ENCODE measurements around the gene ASCC1. TPM values are rescaled to one million over a fixed set of nuclear protein-coding genes. Genes with fewer than 3 reads are reported as not detected.
A peak's percentile ranks its signal among the peaks of the same experiment; 100 is the strongest.

Gene ASCC1
- total RNA-seq, 1 donor from 2014 or later, result 21.4 TPM

GRCh38 chr10:72087969-72088888 lies 127.8 kb downstream of the ASCC1 start, which contains the start of gene SPOCK2:
TSS of gene SPOCK2 (minus strand) at chr10:72088551. CDS start at chr10:72088328, 223 bp downstream.
- H3K4me1 ChIP-seq (ENCODE audit: control insufficient read depth in 3 of 3, insufficient read depth in 3 of 3, low read length in 3 of 3), result peaks cover 13 to 18% (median 13%) of the 10 kb centered on the region in 3 donors
- H3K36me3 ChIP-seq (ENCODE audit: control insufficient read depth in 3 of 3, insufficient read depth in 3 of 3, low read length in 3 of 3), result no peaks in the 10 kb centered on the region
- H3K9me3 ChIP-seq (ENCODE audit: control insufficient read depth in 3 of 3, low read length in 3 of 3), result no peaks in the 10 kb centered on the region
- H3K4me3 ChIP-seq (ENCODE audit: low read length in 3 of 3), result peak within 1 kb of the TSS; percentile 50 to 66 (median 60)
- H3K9ac ChIP-seq (ENCODE audit: low read depth in 1 of 3, low read length in 3 of 3), result peak within 1 kb of the TSS in 2 of 3 donors; percentile 33 to 54
- no peak within 1 kb of the TSS for H3K27ac ChIP-seq (ENCODE audit: low read depth, low read length)
- H3K27me3 ChIP-seq (ENCODE audit: control insufficient read depth in 3 of 3, insufficient read depth in 3 of 3, low read length in 3 of 3), result peaks cover 18 to 33% (median 19%) of the 10 kb centered on the region in 3 donors

DNA sequence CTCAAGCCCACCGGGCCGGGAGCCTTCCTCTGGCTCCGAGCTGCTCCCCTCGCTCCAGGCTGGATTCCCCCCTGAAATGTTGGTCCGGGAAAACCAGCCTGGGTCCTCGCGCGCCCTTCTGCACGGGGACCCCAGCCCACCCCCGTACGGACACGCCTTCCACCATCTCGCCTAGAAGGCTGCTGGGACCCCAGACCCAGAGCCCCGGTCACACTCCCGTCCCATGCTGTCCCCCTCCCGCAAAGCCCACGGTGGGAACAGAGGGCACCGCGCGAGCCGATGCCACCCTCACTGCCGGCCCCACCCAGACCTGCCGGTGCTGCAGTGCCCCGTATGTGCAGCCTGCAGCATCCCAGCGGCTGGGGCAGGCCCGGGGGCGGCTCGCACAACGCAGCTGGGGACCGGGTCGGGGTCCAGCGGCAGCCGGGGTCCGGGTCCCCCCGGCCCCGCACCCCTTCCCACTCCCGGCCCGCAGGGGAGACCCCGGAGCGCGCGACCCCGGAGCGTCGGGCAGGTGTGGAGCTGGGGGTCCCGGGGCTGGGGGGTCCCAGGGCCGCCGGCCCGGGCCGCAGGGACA lies 128.6 kb downstream of the ASCC1 start:
- Histone ChIP-seq H3K9me3 (ENCODE audit: control insufficient read depth in 3 of 3, low read length in 3 of 3) (no peaks in the 10 kb centered on the region), H3K27me3 (ENCODE audit: control insufficient read depth in 3 of 3, insufficient read depth in 3 of 3, low read length in 3 of 3) (peaks cover 18 to 33% (median 19%) of the 10 kb centered on the region in 3 donors)

GRCh38 chr10:72086466-72087391 lies 129.3 kb downstream of the ASCC1 start:
- peak overlapping the region in 1 of 3 donors; percentile 54 for H3K9ac ChIP-seq (ENCODE audit: low read depth in 1 of 3, low read length in 3 of 3)
- H3K27me3 ChIP-seq (ENCODE audit: control insufficient read depth in 3 of 3, insufficient read depth in 3 of 3, low read length in 3 of 3), result peaks cover 18 to 33% (median 19%) of the 10 kb centered on the region in 3 donors
- H3K4me1 ChIP-seq (ENCODE audit: control insufficient read depth in 3 of 3, insufficient read depth in 3 of 3, low read length in 3 of 3), result peaks cover 13 to 18% (median 18%) of the 10 kb centered on the region in 3 donors
- H3K27ac ChIP-seq (ENCODE audit: low read depth, low read length), result no peak overlapping the region
- H3K4me3 ChIP-seq (ENCODE audit: low read length in 3 of 3), result peak overlapping the region in 2 of 3 donors; percentile 29 to 36
- H3K9me3 ChIP-seq (ENCODE audit: control insufficient read depth in 3 of 3, low read length in 3 of 3), result no peaks in the 10 kb centered on the region
- H3K36me3 ChIP-seq (ENCODE audit: control insufficient read depth in 3 of 3, insufficient read depth in 3 of 3, low read length in 3 of 3), result no peaks in the 10 kb centered on the region

More for the DNA sequence above, 128.6 kb downstream of the ASCC1 start:
- no peaks in the 10 kb centered on the region for H3K36me3 ChIP-seq (ENCODE audit: control insufficient read depth in 3 of 3, insufficient read depth in 3 of 3, low read length in 3 of 3)
- H3K27ac ChIP-seq (ENCODE audit: low read depth, low read length), result no peak overlapping the region
- H3K4me1 ChIP-seq (ENCODE audit: control insufficient read depth in 3 of 3, insufficient read depth in 3 of 3, low read length in 3 of 3), result peaks cover 13 to 18% (median 14%) of the 10 kb centered on the region in 3 donors
- peak overlapping the region in 2 of 3 donors; percentile 33 to 54 for H3K9ac ChIP-seq (ENCODE audit: low read depth in 1 of 3, low read length in 3 of 3)
- H3K4me3 ChIP-seq (ENCODE audit: low read length in 3 of 3), result peak overlapping the region in 2 of 3 donors; percentile 13 to 50

DNA sequence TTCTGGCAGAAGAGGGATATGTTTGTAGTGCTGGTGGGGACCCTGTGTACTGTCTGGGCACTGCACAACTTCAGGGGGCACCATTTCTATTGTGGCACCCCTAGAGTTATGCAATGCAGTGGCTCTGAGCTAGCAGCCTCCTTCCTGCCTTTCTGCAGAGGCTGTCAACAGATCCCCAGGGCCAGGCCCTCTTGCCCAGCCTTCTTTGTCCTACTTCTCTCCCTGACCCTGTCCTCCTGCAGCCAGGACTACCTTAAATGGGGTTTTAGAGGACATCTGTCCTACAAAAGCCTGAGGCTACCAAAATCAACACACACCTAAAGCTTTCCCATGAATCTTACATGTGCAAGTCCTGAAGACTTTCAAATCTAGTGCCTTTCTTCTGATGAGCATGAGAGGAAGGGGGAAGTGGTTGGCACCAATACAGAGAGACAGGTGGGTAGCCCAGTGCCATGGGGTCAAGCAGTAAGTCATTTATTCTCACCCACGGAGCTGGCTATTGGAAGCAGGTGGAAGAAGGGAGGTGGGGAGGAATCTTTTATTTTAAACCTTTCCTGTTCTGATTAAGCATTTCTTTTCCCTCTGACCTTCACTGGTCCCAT lies 130.1 kb downstream of the ASCC1 start:
- Histone ChIP-seq H3K27ac (ENCODE audit: low read depth, low read length) (no peak overlapping the region), H3K36me3 (ENCODE audit: control insufficient read depth in 3 of 3, insufficient read depth in 3 of 3, low read length in 3 of 3) (no peaks in the 10 kb centered on the region), H3K9me3 (ENCODE audit: control insufficient read depth in 3 of 3, low read length in 3 of 3) (no peaks in the 10 kb centered on the region), H3K4me3 (ENCODE audit: low read length in 3 of 3) (no peak overlapping the region), H3K9ac (ENCODE audit: low read depth in 1 of 3, low read length in 3 of 3) (no peak overlapping the region), H3K4me1 (ENCODE audit: control insufficient read depth in 3 of 3, insufficient read depth in 3 of 3, low read length in 3 of 3) (peaks cover 13 to 18% (median 18%) of the 10 kb centered on the region in 3 donors), H3K27me3 (ENCODE audit: control insufficient read depth in 3 of 3, insufficient read depth in 3 of 3, low read length in 3 of 3) (peaks cover 18 to 33% (median 19%) of the 10 kb centered on the region in 3 donors)

- no peaks in the 10 kb centered on the region for H3K36me3 ChIP-seq (ENCODE audit: control insufficient read depth in 3 of 3, insufficient read depth in 3 of 3, low read length in 3 of 3)
- no peaks in the 10 kb centered on the region for H3K9me3 ChIP-seq (ENCODE audit: control insufficient read depth in 3 of 3, low read length in 3 of 3)
- peaks cover 13 to 18% (median 18%) of the 10 kb centered on the region in 3 donors for H3K4me1 ChIP-seq (ENCODE audit: control insufficient read depth in 3 of 3, insufficient read depth in 3 of 3, low read length in 3 of 3)
- H3K9ac ChIP-seq (ENCODE audit: low read depth in 1 of 3, low read length in 3 of 3), result no peak overlapping the region
- H3K4me3 ChIP-seq (ENCODE audit: low read length in 3 of 3), result no peak overlapping the region
- H3K27ac ChIP-seq (ENCODE audit: low read depth, low read length), result no peak overlapping the region
- H3K27me3 ChIP-seq (ENCODE audit: control insufficient read depth in 3 of 3, insufficient read depth in 3 of 3, low read length in 3 of 3), result peaks cover 18 to 29% (median 19%) of the 10 kb centered on the region in 3 donors
Observed at GRCh38 chr10:72085166-72085565, 130.9 kb downstream of the ASCC1 start.

- Histone ChIP-seq H3K9ac (ENCODE audit: low read depth in 1 of 3, low read length in 3 of 3) (no peak overlapping the region), H3K4me3 (ENCODE audit: low read length in 3 of 3) (no peak overlapping the region), H3K27me3 (ENCODE audit: control insufficient read depth in 3 of 3, insufficient read depth in 3 of 3, low read length in 3 of 3) (peaks cover 14 to 18% (median 17%) of the 10 kb centered on the region in 3 donors), H3K9me3 (ENCODE audit: control insufficient read depth in 3 of 3, low read length in 3 of 3) (no peaks in the 10 kb centered on the region), H3K4me1 (ENCODE audit: control insufficient read depth in 3 of 3, insufficient read depth in 3 of 3, low read length in 3 of 3) (peaks cover 11 to 17% (median 14%) of the 10 kb centered on the region in 3 donors), H3K27ac (ENCODE audit: low read depth, low read length) (no peak overlapping the region), H3K36me3 (ENCODE audit: control insufficient read depth in 3 of 3, insufficient read depth in 3 of 3, low read length in 3 of 3) (no peaks in the 10 kb centered on the region)
Observed at GRCh38 chr10:72083790-72084459, 132.2 kb downstream of the ASCC1 start.

DNA sequence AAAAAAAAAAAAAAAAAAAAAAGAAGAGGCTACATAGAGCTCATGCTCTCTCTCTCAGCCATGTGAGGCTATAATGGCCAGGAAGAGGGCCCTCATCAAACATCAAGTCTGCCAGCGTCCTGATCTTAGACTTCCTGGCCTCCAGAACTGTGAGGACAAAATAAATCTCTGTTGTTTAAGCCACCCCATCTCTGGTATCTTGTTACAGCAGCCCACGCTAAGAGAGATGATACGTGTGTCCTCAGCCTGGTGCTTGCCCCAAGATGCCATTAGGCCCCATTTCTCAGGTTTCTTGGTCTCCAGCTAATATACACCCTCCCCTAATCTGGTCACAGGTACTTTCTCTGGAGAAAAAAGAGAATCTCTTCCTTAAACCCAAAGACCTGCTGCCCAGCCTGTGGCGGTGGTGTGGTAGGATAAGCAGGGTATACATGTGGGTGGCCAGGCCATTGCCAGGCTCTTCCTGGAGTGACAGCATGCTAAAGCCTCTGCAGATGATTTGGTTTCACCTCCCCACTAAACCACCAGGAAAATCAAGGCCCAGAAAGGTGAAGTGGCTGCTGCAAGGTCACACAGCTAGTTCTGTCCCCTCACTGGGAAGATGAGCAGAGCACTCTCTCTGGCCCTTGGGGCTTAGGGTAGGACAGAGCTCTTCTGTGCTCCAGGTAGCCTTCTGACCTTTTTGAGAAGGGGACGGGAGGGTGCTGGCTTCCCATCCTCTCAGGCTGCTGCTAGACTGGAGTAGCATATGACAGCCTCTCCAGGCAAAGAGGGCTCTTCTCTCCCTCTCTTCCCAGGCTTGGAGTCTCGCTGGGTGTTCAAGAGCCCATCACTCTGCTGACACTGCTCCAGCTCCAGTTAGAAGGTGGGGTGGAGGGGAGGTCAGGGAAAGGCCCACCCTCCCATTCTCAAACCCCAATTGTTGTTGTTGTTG lies 133.0 kb downstream of the ASCC1 start:
- Histone ChIP-seq H3K9ac (ENCODE audit: low read depth in 1 of 3, low read length in 3 of 3) (no peak overlapping the region), H3K4me1 (ENCODE audit: control insufficient read depth in 3 of 3, insufficient read depth in 3 of 3, low read length in 3 of 3) (peaks cover 3 to 9% (median 7%) of the 10 kb centered on the region in 3 donors), H3K27ac (ENCODE audit: low read depth, low read length) (no peak overlapping the region), H3K27me3 (ENCODE audit: control insufficient read depth in 3 of 3, insufficient read depth in 3 of 3, low read length in 3 of 3) (peaks cover 6 to 10% (median 9%) of the 10 kb centered on the region in 3 donors), H3K9me3 (ENCODE audit: control insufficient read depth in 3 of 3, low read length in 3 of 3) (no peaks in the 10 kb centered on the region), H3K36me3 (ENCODE audit: control insufficient read depth in 3 of 3, insufficient read depth in 3 of 3, low read length in 3 of 3) (no peaks in the 10 kb centered on the region), H3K4me3 (ENCODE audit: low read length in 3 of 3) (no peak overlapping the region)

Measured in skeletal muscle tissue (tissue), 4 donors.